Lung (tissue), 12 donors: ENCODE measurements around the gene NGEF. TPM values are rescaled to one million over a fixed set of nuclear protein-coding genes. Genes with fewer than 3 reads are reported as not detected.

Source experiments
- ATAC-seq: fragments of 200-7000 bp; cut with Tn5 transposase; one replicate; pipeline ENCODE4 v1.9.1; 2020; ENCODE audit warnings: moderate number of reproducible peaks; ENCODE audit not compliant: insufficient read depth, low FRiP score
- DNase-seq, 3 donors: peaks; one replicate each; pipeline ENCODE4 v3.0.0-alpha.2; 2013 to 2017
- H3K27ac ChIP-seq, 2 donors: one replicate each; pipeline ENCODE4 v1.5.1; 2013; ENCODE audit warnings: mild to moderate bottlenecking in 2 of 2, moderate library complexity in 2 of 2, control low read depth in 1 of 2, inconsistent platforms in 1 of 2, low read depth in 1 of 2, low read length in 1 of 2
- H3K27me3 ChIP-seq, 3 donors: one replicate each; pipeline ENCODE4 v1.5.1; 2013; ENCODE audit warnings: low read length in 2 of 3; ENCODE audit not compliant: control insufficient read depth in 3 of 3, insufficient read depth in 3 of 3
- H3K36me3 ChIP-seq, 4 donors: one replicate each; pipeline ENCODE4 v1.5.1; 2013; ENCODE audit warnings: low read length in 4 of 4, mild to moderate bottlenecking in 1 of 4, moderate library complexity in 1 of 4; ENCODE audit not compliant: control insufficient read depth in 4 of 4, insufficient read depth in 4 of 4
- H3K4me1 ChIP-seq, 5 donors: one replicate each; pipeline ENCODE4 v1.5.1; 2013; ENCODE audit warnings: low read length in 5 of 5, mild to moderate bottlenecking in 2 of 5, moderate library complexity in 1 of 5; ENCODE audit not compliant: control insufficient read depth in 5 of 5, insufficient read depth in 5 of 5
- H3K4me3 ChIP-seq: one replicate; pipeline ENCODE4 v1.5.1; 2013; ENCODE audit warnings: mild to moderate bottlenecking, control low read depth, moderate library complexity
- H3K9ac ChIP-seq, 2 donors: one replicate each; pipeline ENCODE4 v1.5.1; 2013; ENCODE audit warnings: low read length in 2 of 2, control low read depth in 1 of 2; ENCODE audit not compliant: insufficient read depth in 1 of 2
- H3K9me3 ChIP-seq, 4 donors: one replicate each; pipeline ENCODE4 v1.5.1; 2013; ENCODE audit warnings: low read length in 3 of 4, mild to moderate bottlenecking in 1 of 4, moderate library complexity in 1 of 4; ENCODE audit not compliant: control insufficient read depth in 4 of 4, insufficient read depth in 3 of 4
- WGBS, 2 donors: extraction: QIAGEN DNeasy Blood & Tissue Kit; methylation state at CpG; one replicate each; pipeline ENCODE4 v1.1.7; 2013; 5-methylcytosine and 5-hydroxymethylcytosine counted together
- polyA plus RNA-seq, 2 donors: library from polyadenylated mRNA; stranded (reverse); fragments of 200-250 nt; gene quantifications; one replicate each; pipeline ENCODE4 v1.2.1, GENCODE V29; 2013
- total RNA-seq, 2 donors: library from RNA; depleted of rRNA in 1 of 2; stranded (reverse); fragments of >200 nt in 1 of 2; gene quantifications; one replicate each; pipeline ENCODE4 v1.2.1, GENCODE V29; 2014 to 2021
- TF ChIP-seq, protein P1 (sequence below): IDR thresholded peaks from 2 replicates; pipeline ENCODE4 v1.5.1; 2012; ENCODE audit warnings: mild to moderate bottlenecking; ENCODE audit errors: control extremely low read depth, extremely low read depth
- donor health status: control.
- donor health status: control.
- donor health status: Bipolar disorder and iron deficiency.
- donor health status: healthy.
- donor health status: DM: yes; HTN: yes; CAD: no.

NGEF gene
- total and polyA plus RNA-seq, 4 donors = 0.35 to 2.4 (median 1.5) TPM

DNA sequence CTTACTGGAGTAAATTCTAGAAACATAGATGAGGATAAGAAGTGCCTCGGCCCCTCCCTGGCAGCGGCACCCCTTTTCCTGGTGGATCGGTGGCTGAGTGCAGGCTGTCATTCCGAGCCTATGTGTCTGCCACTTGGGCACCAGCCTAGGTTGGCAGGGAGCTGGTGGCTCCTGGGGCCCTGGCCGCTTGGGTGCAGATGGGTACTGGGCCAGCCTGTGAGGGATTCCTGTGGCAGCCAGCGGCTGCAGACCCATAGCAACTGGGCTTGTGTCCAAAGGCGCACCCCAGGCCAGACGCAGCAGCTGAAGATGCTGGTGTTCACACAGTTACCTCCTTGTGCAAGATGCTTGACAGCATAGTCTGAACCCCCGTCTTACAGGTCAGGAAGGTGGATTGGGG is 140.2 kb downstream of the NGEF start:
- H3K27me3 ChIP-seq = peaks cover 0 to 7% (median 7%) of the 10 kb centered on the region in 3 donors
- peaks cover 0 to 9% (median 0%) of the 10 kb centered on the region in 5 donors for H3K4me1 ChIP-seq
- ATAC-seq (no peak), DNase-seq (no peak)
- H3K36me3 ChIP-seq = no peaks in the 10 kb centered on the region
- H3K27ac ChIP-seq = no peak overlapping the region
- TF ChIP-seq, protein P1, sequence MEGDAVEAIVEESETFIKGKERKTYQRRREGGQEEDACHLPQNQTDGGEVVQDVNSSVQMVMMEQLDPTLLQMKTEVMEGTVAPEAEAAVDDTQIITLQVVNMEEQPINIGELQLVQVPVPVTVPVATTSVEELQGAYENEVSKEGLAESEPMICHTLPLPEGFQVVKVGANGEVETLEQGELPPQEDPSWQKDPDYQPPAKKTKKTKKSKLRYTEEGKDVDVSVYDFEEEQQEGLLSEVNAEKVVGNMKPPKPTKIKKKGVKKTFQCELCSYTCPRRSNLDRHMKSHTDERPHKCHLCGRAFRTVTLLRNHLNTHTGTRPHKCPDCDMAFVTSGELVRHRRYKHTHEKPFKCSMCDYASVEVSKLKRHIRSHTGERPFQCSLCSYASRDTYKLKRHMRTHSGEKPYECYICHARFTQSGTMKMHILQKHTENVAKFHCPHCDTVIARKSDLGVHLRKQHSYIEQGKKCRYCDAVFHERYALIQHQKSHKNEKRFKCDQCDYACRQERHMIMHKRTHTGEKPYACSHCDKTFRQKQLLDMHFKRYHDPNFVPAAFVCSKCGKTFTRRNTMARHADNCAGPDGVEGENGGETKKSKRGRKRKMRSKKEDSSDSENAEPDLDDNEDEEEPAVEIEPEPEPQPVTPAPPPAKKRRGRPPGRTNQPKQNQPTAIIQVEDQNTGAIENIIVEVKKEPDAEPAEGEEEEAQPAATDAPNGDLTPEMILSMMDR = no peak
- H3K9me3 ChIP-seq = no peaks in the 10 kb centered on the region
- H3K4me3 ChIP-seq = no peak overlapping the region
- H3K9ac ChIP-seq = no peak overlapping the region
- 92 to 93% methylated on average over 9 of the region's 9 CpGs for WGBS, 2 donors

DNA sequence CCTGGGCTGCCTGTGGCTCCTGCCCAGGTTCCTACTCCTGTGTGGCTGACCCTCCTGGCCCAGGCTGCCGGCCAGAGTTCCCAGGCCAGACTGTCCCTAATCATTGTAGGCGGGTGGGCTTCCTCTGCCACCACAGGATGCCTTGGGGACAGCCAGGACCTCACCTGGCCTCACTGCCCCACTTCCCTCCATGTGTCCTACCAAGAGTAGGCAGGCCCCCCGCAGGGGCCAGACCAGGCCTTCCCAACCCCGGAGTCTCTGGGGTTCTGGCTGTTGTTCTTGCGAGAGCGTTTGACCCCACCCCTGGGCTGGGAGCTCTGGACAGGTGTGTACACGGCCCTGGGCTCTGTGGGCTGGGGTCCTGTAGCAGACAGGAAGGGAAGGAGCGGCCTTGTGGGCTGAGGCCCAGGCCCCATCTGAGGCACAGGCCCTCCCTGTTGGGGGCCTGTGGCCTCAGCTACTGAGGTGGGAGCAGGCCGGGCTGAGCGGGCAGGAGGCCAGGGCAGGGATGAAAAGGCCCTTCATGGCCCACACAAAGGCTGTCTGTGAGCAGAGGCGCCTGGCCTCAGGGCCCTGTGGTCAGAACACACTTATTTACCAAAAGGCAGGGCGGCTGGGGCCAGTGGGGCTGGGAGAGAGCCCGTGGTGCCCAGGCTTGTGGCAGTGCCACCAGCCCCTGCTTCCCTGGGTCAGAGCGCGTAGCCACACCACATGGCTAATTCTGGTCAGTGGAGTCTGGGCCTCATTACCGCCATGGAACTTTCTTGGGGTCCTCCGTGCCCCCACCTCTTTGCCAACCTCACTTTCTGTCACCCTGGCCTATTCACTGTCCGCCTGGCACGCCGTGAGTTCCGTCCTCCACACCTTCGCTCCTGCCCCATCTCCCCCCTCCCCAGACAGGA is 141.0 kb downstream of the NGEF start:
- H3K27ac ChIP-seq = no peak overlapping the region
- ATAC-seq (no peak), DNase-seq (no peak)
- no peaks in the 10 kb centered on the region for H3K36me3 ChIP-seq
- no peaks in the 10 kb centered on the region for H3K9me3 ChIP-seq
- H3K27me3 ChIP-seq = peaks cover 0 to 7% (median 7%) of the 10 kb centered on the region in 3 donors
- H3K4me1 ChIP-seq = peaks cover 0 to 9% (median 0%) of the 10 kb centered on the region in 5 donors
- TF ChIP-seq, protein P1 = no peak
- 92 to 93% methylated on average over 22 of the region's 22 CpGs for WGBS, 2 donors
- H3K9ac ChIP-seq = no peak overlapping the region
- no peak overlapping the region for H3K4me3 ChIP-seq

DNA sequence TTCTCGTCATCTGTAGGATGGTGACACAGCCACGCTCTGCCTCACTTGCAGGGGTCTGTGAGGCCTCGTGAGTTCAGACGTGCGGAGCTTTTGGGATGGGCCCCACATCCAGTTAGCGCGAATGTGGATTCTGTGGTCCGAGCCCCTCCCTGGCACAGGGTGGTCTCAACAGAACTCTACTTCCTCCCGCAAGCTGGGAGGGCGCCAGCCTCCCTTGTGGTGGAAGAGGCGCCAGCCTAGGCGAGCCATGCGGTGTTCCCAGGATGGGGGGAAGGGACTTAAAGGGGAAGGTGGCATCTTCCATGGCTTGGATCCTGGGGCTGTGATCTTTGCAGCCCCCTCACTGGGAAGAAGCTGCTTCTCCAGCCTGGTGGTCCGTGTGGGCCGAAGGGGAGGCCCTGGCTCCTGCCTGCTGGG is 141.6 kb downstream of the NGEF start:
- Histone ChIP-seq H3K27me3 (peaks cover 0 to 7% (median 5%) of the 10 kb centered on the region in 3 donors), H3K36me3 (no peaks in the 10 kb centered on the region), H3K4me3 (no peak overlapping the region), H3K9me3 (no peaks in the 10 kb centered on the region), H3K4me1 (peaks cover 0 to 5% (median 0%) of the 10 kb centered on the region in 5 donors), H3K27ac (no peak overlapping the region), H3K9ac (no peak overlapping the region)
- 55 to 78% methylated on average over 15 of the region's 15 CpGs for WGBS, 2 donors
- DNase-seq (no peak), ATAC-seq (no peak)
- TF ChIP-seq, protein P1 = no peak
